Effector CD4-positive, alpha-beta T cell (primary cell): ENCODE results near the gene SLC7A1.
A peak's percentile ranks its signal among the peaks of the same experiment; 100 is the strongest.

Source experiments
- DNase-seq: peaks from one replicate; pipeline ENCODE4 v3.0.0-alpha.2; 2020

Gene SLC7A1

GRCh38 chr13:29508130-29508875 is 87.2 kb downstream of the SLC7A1 start:
- DNase-seq = peak; percentile 68

- no peak for DNase-seq
Measured at GRCh38 chr13:29507356-29507755, 88.1 kb downstream of the SLC7A1 start.

GRCh38 chr13:29505950-29506349 is 89.5 kb downstream of the SLC7A1 start:
- no peak for DNase-seq

- DNase-seq = no peak
Measured at GRCh38 chr13:29505511-29505910, 90.0 kb downstream of the SLC7A1 start.

- DNase-seq = no peak
Measured at GRCh38 chr13:29504691-29505090, 90.8 kb downstream of the SLC7A1 start.

- DNase-seq = no peak
Measured at GRCh38 chr13:29503041-29503837, 92.2 kb downstream of the SLC7A1 start.

- DNase-seq = no peak
Measured at GRCh38 chr13:29502391-29503008, 93.0 kb downstream of the SLC7A1 start.

GRCh38 chr13:29501674-29502073 is 93.8 kb downstream of the SLC7A1 start:
- DNase-seq = no peak

- DNase-seq = no peak
Measured at GRCh38 chr13:29500386-29500785, 95.1 kb downstream of the SLC7A1 start.

- no peak for DNase-seq
Measured at GRCh38 chr13:29499506-29500165, 95.9 kb downstream of the SLC7A1 start.

- no peak for DNase-seq
Measured at GRCh38 chr13:29498426-29499040, 97.0 kb downstream of the SLC7A1 start.

- no peak for DNase-seq
Measured at GRCh38 chr13:29497137-29497654, 98.3 kb downstream of the SLC7A1 start.

GRCh38 chr13:29496241-29496712 is 99.2 kb downstream of the SLC7A1 start:
- no peak for DNase-seq

GRCh38 chr13:29494520-29494919 is 101.0 kb downstream of the SLC7A1 start:
- DNase-seq = no peak

- DNase-seq = no peak
Measured at GRCh38 chr13:29493796-29494195, 101.7 kb downstream of the SLC7A1 start.

GRCh38 chr13:29491248-29491647 is 104.2 kb downstream of the SLC7A1 start:
- no peak for DNase-seq

GRCh38 chr13:29490561-29490885 is 105.0 kb downstream of the SLC7A1 start:
- no peak for DNase-seq

GRCh38 chr13:29489650-29490560 is 105.6 kb downstream of the SLC7A1 start:
- no peak for DNase-seq

- no peak for DNase-seq
Measured at GRCh38 chr13:29487466-29488454, 107.7 kb downstream of the SLC7A1 start.

- no peak for DNase-seq
Measured at GRCh38 chr13:29486551-29486950, 108.9 kb downstream of the SLC7A1 start.
